CD4-positive, alpha-beta T cell treated with Interleukin-21 for 1 hour (primary cell): Measurements from ENCODE around the gene GTF3C2.
"Not testable (repeated sequence)": the region's sequence is repeated elsewhere in the genome, so short reads cannot be mapped to it uniquely, and the experiment has no call there.

ENCODE experiments used
- DNase-seq: peaks from one replicate; pipeline ENCODE4 v3.0.0-alpha.2; 2020

The GTF3C2 gene

DNA sequence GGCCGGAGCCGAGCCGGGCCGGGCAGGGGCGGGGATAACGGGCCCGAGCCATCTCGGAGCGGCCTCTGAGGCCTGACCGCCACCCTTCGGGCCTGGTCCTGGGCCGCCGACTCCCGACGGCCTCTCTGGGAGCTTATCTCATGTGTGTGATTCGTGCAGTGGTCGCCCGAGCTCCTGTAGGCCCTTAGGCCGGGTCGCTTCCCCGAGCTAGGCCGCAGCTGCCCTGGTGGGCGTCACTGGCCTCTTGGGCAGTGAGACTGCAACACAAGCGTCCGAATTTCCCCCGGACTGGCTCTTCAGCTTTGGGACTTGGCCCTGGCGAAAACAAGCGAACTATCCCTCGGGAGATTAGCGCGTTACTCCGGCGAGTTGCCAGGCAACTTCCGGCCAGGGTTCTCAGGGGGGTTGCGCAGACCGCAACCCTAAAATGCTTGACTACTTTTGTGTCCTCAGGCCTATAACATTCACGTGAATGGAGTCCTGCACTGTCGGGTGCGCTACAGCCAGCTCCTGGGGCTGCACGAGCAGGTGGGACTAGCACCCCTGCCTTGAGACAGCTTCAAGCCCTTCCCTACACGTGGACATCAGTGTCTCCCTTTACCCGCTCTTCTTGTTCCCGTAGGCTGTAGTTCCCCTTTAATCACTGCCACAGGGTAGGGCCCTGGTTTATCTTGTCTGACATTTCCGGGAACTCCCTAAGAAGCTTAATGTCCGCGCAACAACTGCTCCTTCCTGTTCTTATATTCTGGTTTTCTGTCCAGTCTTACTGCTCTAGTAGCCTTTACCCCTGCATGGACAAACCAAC is 14.5 kb upstream of the GTF3C2 start:
- peak; percentile 52 for DNase-seq

DNA sequence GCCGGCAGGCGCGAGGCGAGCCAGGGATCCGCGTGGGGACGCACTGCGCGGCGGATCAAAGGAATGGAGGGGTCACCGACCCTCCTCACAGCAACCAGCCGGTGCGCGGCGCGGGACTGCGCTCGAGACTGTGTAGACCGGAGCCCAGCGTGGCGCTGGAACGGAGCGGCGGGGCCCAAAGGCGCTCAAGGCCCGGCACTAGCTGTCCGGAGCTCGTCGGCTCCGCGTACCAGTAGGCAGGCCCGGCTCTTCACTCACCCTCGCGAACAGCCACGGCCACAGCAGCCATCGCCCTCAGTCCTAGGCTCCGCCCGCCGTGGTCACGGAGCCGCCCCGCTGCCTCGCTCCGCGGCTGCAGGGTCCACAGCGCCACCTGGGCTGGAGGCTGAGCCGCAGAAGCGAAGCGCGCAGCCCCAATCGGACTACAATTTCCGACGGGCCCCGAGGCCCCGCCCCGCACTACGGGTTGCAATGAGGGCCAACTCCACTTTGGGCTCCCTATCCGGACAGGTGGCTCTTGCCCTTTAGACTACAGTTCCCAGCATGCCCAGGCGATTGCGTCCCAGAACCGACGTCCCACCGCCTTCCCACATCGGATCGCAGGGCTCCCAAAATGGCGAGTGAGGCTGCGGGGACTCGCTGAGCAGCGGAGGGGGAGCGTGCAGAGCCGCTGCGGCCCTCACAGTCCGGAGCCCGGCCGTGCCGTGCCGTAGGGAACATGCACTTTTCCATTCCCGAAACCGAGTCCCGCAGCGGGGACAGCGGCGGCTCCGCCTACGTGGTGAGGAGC is 13.7 kb upstream of the GTF3C2 start, which contains the start of the genes EIF2B4 and SNX17:
EIF2B4 (minus strand) TSS at position 313 of the 790 bp plus-strand sequence; CDS start at position 289, 24 bp downstream.
SNX17 (plus strand) TSS at position 591 of the 790 bp plus-strand sequence; CDS start at position 719, 128 bp downstream.
- peak; percentile 100 for DNase-seq

DNA sequence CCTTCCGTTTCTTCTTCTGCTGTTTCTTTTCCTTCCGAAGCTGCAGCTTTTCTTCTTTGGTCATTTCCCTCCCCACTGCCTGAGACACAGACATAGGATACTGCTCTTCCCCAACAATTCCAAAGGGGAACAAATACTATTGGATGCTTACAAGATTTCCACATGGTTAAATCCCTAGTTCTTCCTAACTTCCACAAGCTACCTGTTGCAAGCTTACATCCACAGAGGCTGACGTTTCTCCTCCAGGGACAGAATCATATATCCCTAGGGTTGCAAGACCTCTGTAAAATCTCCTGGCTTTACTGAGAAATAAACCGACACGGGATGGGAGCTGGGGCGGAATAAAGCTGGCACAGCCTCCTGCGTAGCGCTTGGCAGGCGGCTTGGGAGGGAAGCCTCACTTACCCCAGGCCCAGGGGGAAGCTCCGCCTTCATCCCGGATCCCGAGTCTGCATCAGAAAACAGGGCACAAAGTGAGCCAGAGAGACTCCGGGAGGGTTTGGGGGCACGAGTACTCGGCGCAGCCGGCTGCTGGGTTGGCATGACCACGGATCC is 13.0 kb upstream of the GTF3C2 start:
- no peak for DNase-seq

DNA sequence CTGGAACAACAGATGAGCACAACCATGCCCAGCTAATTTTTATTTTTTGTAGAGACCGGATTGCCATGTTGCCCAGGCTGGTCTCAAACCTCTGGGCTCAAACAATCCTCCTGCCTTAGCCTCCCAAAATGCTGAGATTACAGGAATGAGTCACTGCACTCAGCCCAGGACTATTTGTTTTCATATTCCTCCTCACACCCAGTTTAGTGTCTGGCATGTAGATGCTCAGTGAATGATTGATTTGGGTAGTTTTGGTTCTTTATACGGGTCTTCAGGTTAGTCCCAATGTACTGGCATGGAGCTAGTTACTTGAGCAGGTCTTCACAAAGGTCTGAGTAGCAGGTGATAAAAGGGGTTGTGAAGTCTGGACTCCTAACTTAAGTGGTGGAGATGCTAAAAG is 7.4 kb upstream of the GTF3C2 start:
- no peak for DNase-seq

DNA sequence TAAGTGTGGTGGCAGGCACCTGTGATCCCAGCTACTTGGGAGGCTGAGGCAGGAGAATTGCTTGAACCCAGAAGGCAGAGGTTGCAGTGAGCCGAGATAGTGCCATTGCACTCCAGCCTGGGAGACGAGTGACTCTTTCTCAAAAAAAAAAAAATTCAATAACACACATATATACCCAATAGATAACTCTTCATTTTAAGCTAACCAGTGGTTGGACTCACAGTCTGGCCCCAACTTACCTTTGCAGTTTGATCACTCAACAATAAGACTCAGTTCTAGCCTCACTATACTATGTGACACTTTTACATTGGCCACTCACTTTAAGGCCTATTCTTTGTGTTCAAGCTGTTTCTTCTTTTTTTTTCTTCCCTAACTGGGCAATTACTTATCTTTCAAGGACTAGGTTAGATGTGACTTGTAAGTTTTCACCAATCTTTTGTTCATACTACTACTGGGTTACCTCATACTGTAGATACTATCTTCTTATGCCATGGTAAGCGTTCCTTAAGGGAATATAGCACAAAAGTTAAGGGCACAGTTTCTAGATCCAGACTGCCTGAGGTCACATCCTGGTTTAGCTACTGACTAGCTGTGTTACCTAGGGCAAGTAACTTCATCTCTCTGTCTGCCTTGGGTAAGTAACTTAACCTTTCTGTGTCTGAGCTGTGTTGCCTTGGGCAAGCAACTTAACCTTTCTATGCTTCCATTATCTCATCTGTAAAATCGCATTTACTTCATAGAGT is 6.3 kb upstream of the GTF3C2 start:
- DNase-seq, result no peak

DNA sequence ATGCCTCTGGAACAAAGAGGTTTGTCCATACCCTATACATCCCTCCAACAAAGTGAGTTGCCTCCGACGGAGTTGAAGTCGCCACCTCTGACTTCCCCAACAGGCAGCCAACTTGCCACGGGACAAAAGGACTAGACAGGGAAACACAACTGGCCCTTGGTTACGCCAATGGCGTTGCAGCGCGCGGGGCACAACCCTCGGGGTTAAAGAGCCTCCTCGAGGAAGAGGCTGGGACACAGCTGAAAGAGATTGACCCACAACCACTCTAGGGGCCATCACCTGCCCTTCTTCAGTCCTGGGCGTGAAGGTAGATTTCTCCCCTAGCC is 545 bp downstream of the GTF3C2 start:
- no peak for DNase-seq

DNA sequence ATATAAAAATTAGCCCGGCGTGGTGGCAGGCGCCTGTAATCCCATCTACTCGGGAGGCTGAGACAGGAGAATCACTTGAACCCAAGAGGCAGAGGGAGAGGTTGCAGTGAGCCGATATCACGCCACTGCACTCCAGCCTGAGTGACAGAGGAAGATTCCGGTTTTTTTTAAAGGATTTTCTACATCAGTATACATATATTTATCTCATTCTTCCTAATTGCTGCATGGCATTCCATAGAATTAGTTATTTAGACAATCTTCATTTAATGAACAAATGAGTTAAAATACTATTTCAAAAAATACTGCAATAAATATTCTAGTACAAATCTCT is 2.0 kb downstream of the GTF3C2 start:
- DNase-seq, result no peak

DNA sequence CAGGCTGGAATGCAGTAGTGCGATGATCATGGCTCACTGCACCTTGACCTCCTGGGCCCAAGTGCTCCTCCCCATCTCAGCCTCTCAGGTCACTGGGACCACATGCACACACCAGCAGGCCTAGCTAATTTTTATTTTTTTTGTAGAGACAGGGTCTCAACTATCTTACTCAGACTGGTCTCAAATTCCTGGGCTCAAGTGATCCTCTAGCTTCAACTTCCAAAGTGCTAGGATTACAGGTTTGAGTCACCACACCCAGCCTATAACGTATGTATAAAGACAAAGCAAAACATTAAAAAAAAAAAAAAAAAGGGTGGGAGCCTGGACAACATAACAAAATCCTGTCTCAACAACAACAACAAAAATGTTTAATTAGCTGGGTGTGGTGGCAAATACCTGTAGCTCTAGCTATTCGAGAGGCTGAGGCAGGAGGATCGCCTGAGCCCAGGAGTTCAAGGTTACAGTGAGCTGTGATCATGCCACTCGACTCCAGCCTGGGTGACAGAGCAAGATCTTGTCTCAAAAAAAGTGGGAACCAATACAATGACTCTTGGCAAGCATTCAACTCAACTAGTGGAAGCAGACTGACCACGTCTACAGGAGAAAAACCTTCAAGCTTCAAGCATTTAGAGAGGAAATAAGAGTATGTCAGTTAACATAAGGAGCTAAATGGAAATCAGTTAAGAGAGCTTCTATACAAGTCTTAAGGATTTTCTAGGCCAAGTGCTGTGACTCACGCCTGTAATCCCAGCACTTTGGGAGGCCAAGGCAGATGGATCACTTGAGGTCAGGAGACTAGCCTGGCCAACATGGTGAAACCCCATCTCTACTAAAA is 2.6 kb downstream of the GTF3C2 start:
- no peak for DNase-seq

DNA sequence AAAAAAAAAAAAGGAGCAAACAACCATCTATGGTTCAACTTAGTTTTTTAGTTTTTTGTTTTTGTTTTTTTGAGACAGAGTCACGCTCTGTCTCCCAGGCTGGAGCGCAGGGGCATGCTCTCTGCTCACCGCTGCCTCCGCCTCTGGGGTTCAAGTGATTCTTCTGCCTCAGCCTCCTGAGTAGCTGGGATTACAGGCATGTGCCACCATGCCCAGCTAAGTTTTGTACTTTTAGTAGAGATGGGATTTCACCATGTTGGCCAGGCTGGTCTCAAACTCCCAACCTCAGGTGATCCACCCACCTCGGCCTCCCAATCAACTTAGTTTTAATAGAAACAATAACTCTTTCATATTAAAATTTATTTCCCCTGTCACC is 3.2 kb downstream of the GTF3C2 start:
- DNase-seq, result not testable (repeated sequence)

DNA sequence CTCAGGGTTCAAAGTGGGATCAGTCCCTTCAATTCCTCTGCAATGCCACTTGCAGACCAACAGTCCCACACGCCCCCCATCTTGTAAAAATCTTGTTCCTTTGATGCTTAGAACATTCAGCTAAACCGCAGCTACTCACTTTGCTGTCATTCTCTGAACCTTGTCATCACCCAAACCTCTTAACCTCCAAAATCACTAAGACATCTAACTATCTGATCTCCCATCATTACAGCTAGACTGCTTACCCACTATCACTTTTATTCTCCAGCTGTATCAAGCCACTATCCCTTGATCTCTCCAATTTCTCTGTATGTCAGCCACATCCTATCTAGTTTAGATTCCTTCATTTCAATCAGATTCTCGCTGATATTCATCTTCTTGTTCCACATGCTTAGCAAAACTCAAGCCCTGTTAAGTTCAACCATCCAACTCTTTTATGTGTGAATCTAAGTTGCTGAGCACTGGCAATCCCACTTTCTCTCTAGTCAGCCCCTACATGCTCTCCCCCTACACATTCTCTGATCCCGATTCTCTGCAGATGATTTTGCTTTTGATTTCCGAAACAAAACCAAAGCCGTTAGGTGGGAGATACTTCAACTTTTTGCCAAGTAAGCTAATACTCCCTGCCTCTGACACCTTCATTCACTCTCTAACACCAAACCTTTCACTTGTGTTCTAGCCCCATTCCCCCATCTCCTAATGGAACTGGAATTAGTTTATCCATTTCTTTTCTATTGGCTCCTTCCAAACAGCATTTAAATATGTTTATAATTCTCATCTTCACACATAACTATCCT is 4.6 kb downstream of the GTF3C2 start:
- DNase-seq, result peak; percentile 19

DNA sequence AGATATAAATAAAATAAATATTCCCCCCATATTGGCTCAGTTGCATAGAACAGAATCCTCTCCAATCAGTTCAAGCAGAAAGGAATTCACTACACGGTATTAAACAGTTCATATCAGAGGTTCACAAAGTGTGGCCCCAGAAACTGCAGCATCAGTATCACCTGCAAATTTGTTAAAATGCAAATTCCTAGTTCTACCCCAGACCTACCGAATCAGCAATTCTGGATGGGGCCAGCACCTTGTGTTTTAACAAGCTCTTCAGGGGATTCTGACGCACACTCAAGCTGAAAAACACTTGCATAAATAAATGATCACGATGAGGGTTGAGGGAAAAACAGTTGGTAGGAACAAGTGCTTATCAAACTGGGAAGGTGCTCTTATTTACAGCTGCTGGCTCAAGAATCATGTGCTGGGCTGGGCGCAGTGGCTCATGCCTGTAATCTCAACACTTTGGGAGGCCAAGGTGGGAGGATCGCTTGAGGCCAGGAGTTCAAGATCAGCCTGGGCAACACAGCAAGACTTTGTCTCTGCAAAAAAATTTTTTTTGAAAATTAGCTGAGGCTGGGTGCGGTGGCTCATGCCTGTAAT is 6.4 kb downstream of the GTF3C2 start:
- no peak for DNase-seq

DNA sequence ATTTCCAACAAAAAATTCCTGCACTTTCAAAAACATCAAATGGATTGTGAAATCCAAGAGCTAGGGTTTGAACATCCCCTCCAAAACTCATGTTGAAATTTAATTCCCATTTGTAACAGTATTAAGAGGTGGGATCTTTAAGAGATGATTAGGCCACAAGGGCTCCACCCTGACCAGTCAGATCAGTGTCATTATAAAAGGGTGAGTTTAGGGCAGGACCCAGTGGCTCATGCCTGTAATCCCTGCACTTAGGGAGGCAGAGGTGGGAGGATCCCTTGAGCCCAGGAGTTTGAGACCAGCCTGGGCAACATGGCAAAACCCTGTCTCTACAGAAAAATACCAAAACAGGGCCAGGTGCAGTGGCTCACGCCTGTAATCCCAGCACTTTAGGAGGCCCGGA is 8.9 kb downstream of the GTF3C2 start:
- no peak for DNase-seq

DNA sequence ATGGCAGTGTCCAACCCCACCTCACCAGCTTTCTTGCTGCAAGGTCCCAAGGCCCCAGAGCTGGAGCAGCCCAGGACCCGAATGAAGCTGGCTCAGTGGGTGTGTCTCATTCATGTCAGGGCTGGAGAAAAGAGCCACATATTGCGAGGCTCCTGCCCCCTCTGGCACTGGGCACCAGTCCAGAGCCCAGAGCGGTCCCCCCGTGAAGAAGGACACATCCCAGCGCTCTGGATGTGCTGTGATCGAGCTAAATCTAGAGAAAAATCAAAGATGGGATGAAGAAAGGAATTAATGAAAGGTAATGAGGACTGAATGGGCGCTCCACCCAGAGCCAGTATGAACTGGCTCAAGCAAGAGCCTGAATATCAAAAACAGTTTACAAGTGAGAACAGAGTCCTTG is 20.4 kb downstream of the GTF3C2 start:
- no peak for DNase-seq

DNA sequence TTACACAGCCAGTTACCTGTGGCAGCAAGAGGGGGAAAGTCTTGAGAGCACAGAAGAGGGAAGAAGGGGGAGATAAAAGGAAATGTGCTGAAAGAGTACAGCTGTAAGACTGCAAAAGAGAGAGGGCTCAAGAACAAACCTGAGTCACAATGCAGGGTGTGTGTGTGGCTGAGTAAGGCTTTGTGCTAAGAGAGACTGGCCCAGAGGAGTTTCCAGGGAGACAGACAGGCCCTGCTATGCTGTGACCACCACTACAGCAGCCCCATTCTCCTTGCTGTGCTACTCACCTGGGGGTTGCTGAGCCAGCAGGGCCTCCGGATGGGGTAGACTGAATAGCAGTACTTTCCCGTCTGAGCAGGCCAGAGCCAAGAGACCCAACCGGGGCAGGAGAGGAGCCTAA is 21.3 kb downstream of the GTF3C2 start:
- DNase-seq, result no peak

DNA sequence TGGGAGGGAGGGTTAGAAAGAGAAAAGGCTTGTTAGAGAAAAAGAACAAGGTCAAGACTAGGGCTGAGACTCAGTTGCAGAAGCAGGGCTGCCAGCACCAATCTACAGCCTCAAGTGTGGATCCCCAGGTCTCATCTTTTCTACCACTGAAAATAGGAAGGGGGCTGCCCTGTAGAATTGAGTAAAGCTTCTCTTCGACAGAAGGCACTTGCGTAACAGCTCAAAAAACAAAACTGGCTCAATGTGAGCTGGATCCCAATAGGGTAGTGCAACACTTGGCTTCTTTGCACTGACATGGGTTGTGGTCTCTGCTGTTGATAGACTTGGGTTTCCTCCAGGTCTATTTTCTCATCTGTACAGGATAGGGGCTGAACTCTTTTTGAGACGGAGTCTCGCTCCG is 31.8 kb downstream of the GTF3C2 start:
- DNase-seq, result no peak

DNA sequence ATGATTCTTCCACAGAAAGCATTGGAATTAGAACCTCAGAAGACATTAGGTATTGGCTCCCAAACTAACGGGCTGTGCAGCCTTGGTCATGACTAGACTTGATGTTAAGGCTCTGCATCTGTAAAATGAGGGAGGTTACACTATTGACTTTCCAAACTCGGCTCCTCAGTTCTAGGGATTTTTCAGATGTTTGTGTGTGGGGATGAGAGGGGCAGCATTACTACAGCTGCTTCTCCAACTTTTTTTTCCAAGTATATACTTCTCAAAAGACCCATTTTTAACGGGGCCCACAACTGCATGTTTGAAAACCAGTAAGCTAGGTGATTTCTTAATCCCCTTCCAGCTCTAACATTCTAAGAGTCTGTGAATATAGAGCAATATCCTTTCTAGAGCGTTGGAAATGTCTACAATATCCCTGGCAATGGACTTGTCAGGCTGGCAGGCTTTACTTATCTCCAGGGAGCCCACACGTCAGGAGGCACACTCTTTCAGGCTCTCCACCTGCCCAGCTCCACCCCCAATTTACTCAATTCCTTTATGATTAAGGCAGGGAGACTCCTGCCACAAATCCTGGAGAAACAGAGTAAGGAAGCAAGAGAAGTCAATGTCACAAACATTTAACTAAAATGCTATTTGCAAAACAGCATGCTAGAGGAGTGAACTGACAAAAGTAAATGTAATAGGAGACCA is 32.8 kb downstream of the GTF3C2 start:
- no peak for DNase-seq

DNA sequence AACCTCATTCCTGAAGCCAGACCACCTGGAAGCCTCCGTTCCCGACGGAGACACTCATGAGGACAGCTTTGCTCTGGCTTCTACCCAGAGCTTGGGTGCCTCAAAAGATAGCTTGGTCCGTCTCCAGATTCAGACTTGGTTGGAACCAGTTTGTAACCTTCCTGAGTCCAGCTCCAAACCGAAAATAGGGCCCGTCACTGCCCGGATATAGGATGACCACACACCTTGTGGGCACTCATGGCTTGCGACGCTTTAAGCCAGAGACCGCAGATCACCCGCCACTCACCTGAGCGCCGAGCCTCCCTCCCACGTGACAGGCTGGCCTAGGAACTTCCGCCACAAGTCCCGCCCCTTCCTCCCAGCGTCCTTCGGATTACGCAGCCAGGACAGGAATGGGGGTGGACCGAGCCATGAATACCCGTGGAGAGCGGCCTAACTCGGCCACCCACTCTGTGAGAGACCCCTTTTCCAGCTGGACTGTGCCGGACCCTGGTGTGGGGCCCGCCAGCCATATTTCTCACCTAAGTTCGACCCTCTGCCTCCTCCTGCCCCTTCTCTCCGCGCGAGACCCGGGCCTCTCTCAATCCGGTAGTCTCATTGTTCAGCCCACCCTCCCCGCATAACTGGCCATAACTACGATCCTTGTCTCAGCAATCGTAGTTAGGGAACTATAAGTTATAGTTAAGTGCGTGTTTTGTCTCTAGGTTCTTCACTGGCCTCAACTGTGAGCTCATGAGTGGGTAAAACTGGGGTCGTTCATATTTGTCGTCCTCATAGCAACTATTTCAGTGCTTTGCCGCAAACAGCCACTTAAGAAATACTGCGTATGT is 33.6 kb downstream of the GTF3C2 start, which contains the start of gene MPV17:
MPV17 (minus strand) TSS at position 332 of the 830 bp plus-strand sequence. CDS start 580 bp downstream, outside the sequence.
- peak; percentile 88 for DNase-seq

DNA sequence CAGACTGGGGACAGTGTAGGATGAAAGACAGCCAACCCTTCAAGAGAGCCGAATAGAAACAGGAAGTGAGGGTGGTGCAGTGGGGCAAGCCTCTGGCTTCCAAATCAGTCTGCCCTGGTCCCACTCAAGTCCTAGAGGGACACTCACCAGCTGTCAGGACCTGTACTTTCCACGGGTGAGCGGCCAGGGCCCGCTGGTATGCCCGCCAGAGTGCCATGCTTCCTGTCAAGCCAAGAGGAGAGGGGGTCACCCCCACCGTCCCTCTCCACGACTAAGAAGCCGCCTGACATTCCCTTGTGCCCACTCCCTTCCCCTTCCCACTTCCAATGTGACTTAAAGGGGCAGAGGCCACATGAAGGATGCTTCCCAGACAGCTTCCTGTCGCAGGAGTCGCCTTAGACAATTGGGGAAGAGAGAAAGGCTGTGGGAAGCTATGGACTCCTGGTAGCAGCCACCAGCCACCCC is 34.2 kb downstream of the GTF3C2 start:
- peak; percentile 18 for DNase-seq

DNA sequence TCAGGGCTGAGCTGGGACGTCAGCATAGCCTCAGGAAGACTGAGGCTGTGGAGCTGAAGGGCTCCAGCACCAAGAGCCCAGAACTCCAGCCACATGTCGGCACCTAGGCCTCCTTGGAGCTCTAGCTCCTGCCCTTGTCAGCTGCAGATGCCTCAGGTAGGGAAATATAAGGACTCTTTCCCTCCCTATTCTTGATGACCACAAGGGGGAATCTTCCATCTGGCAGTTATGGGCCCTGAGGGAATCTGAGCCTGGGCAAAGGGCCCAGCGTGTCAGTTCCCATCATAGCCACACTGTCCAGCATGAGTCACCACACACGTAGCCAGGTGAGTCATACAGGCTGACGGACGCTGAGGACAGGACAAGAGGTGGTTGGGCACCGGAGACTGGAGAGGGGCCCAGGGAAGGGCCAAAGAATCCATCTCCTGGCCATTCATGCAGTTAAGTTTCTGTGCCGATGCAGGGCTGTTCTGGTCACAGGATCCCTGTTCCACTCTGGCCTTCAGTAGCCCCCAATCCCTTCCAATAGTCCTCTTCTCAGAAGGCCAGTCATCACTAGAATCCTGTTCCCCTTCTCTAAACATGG is 35.5 kb downstream of the GTF3C2 start:
- DNase-seq, result no peak
